PC-9 (cell line): ENCODE measurements around the gene SYMPK. TPM values are rescaled to one million over a fixed set of nuclear protein-coding genes. Genes with fewer than 3 reads are reported as not detected.

Source experiments
- BruUV-seq: library from RNA; stranded (reverse); fragments of 400-500 nt; replicated peaks from 2 replicates; lab custom pipeline; 2021; lab: Mats Ljungman, UMichigan
- CTCF ChIA-PET: fragments of 300-600 bp; sonication (Branson Sonifier 250); formaldehyde crosslinking; loops from one replicate; lab custom pipeline; 2022; ENCODE audit warnings: antibody characterized with exemption; lab: Charles Lee
- POLR2A ChIA-PET: fragments of 300-600 bp; sonication (Branson Sonifier 250); formaldehyde crosslinking; loops from one replicate; lab custom pipeline; 2022; ENCODE audit warnings: antibody characterized with exemption; ENCODE audit not compliant: unreplicated experiment; lab: Charles Lee
- DNase-seq, 2 experiments: peaks; one replicate each; pipeline versions ENCODE4 v3.0.0 to v3.0.0-alpha.2; 2015 to 2022; ENCODE audit warnings: mixed read lengths in 1 of 2
- H2AFZ ChIP-seq: fragments of 200-600 bp; sonication (generic); 2 replicates; pipeline ENCODE4 v1.8.1; 2017; ENCODE audit warnings: antibody characterized with exemption
- H3F3A ChIP-seq: fragments of 200-600 bp; sonication (generic); 2 replicates; pipeline ENCODE4 v1.8.1; 2017; ENCODE audit warnings: antibody characterized with exemption, mild to moderate bottlenecking, low read depth; ENCODE audit not compliant: insufficient read depth
- H3K27ac ChIP-seq: fragments of 200-600 bp; sonication (generic); 2 replicates; pipeline ENCODE4 v1.6.1; 2016; ENCODE audit warnings: mixed run types
- H3K27me3 ChIP-seq: fragments of 200-600 bp; sonication (generic); 2 replicates; pipeline ENCODE4 v1.6.1; 2016; ENCODE audit warnings: low read depth, mixed run types; ENCODE audit not compliant: insufficient read depth
- H3K36me3 ChIP-seq: fragments of 200-600 bp; sonication (generic); 2 replicates; pipeline ENCODE4 v1.6.1; 2016; ENCODE audit warnings: low read depth, mixed run types
- H3K4me1 ChIP-seq: fragments of 200-600 bp; sonication (generic); replicated peaks from 2 replicates; pipeline ENCODE4 v1.6.1; 2016; ENCODE audit warnings: mixed run types; ENCODE audit not compliant: insufficient read depth
- H3K4me2 ChIP-seq: fragments of 200-600 bp; sonication (generic); 2 replicates; pipeline ENCODE4 v1.6.1; 2017; ENCODE audit warnings: mixed run types
- H3K4me3 ChIP-seq: fragments of 200-600 bp; sonication (generic); 2 replicates; pipeline ENCODE4 v1.6.1; 2016; ENCODE audit warnings: mixed run types
- H3K79me2 ChIP-seq: fragments of 200-600 bp; sonication (generic); 2 replicates; pipeline ENCODE4 v1.6.1; 2017; ENCODE audit warnings: low read depth, mixed run types
- H3K9me2 ChIP-seq: fragments of 200-600 bp; sonication (generic); 2 replicates; pipeline ENCODE4 v1.8.1; 2017; ENCODE audit warnings: mild to moderate bottlenecking; ENCODE audit not compliant: insufficient read depth
- H3K9me3 ChIP-seq: fragments of 200-600 bp; sonication (generic); 2 replicates; pipeline ENCODE4 v1.8.1; 2016; ENCODE audit warnings: low read depth; ENCODE audit not compliant: insufficient read depth
- H4K20me1 ChIP-seq: fragments of 200-600 bp; sonication (generic); 2 replicates; pipeline ENCODE4 v1.8.1; 2017; ENCODE audit not compliant: insufficient read depth
- EZH2 ChIP-seq: fragments of 200-600 bp; sonication (generic); IDR thresholded peaks from 2 replicates; pipeline ENCODE4 v1.8.0; 2017; ENCODE audit warnings: antibody characterized with exemption, low read depth
- intact Hi-C: fragments of 100-400 bp; cut with micrococcal nuclease; formaldehyde crosslinking; loops from one replicate; pipeline ENCODE4 v1.10.0; 2022; ENCODE audit not compliant: unreplicated experiment
- total RNA-seq: library from RNA; stranded (reverse); gene quantifications from 2 replicates; pipeline ENCODE4 v1.2.3, GENCODE V29; 2021
- TF ChIP-seq, protein P1 (sequence below): fragments of 200-600 bp; sonication (generic); conservative IDR thresholded peaks from 2 replicates; pipeline ENCODE4 v1.6.1; 2017; ENCODE audit warnings: mixed run types, antibody characterized with exemption, mild to moderate bottlenecking, moderate library complexity

SYMPK gene
- total RNA-seq, 1 experiment from 2014 or later = 85.5 TPM

DNA sequence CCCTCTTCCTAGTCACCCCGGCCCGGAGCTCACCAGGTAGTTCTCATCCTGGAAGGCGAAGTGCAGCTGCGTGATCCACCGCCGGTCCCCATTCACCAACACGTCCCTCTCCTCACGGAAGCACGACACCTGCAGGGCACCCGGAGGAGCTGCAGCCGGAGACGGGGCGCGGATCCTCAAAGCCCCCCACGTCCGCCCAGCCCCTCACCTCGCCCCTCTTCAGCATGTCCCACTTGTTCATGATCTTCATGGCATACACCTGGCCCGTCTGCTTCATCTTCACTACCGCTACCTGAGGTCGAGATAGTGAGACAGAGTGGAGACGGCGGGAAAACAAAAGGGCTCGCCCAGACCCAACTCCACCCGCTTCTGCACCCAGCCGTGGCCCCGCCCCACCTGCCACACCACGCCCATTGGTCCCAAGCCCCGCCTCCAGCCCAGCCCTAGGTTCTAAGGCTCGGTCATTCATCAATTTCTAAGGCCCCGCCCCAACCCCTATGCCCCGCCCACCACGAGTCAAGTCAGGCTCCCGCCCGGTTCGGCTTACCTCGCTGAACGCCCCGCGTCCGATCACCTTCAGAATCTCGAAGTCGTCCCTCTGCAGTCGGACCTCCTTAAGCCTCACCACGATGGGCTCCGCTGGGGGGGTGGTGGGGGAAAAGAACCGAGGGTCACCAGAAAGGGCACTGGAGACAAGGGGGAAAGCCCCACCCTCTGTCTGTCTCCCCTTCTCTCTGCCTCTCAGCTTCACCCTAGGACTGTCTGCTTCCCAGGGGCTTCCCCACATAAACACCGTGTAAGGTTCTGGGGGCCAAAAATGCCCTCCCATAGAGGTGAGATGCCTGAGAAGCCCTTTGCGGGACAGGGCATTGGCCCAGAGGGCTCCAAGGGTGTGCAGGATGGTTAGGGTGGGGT, 83.5 kb downstream of the SYMPK start:
- H3K4me2 ChIP-seq = peak overlapping the region; percentile 81
- H2AFZ ChIP-seq = no peak overlapping the region
- POLR2A ChIA-PET = no interaction called here
- no TSS peak for BruUV-seq
- no peaks in the 10 kb centered on the region for H3K27me3 ChIP-seq
- H3K79me2 ChIP-seq = peaks cover 13% of the 10 kb centered on the region
- H3K36me3 ChIP-seq = peaks cover 27% of the 10 kb centered on the region
- DNase-seq = no peak
- peaks cover 9% of the 10 kb centered on the region for H4K20me1 ChIP-seq
- peaks cover 56% of the 10 kb centered on the region for H3F3A ChIP-seq
- TF ChIP-seq, protein P1, sequence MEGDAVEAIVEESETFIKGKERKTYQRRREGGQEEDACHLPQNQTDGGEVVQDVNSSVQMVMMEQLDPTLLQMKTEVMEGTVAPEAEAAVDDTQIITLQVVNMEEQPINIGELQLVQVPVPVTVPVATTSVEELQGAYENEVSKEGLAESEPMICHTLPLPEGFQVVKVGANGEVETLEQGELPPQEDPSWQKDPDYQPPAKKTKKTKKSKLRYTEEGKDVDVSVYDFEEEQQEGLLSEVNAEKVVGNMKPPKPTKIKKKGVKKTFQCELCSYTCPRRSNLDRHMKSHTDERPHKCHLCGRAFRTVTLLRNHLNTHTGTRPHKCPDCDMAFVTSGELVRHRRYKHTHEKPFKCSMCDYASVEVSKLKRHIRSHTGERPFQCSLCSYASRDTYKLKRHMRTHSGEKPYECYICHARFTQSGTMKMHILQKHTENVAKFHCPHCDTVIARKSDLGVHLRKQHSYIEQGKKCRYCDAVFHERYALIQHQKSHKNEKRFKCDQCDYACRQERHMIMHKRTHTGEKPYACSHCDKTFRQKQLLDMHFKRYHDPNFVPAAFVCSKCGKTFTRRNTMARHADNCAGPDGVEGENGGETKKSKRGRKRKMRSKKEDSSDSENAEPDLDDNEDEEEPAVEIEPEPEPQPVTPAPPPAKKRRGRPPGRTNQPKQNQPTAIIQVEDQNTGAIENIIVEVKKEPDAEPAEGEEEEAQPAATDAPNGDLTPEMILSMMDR = no peak
- TF ChIP-seq EZH2 = no peak
- CTCF ChIA-PET = no interaction called here
- H3K27ac ChIP-seq = peak overlapping the region; percentile 81; the same call in 1 of the 2 replicates
- no peak overlapping the region for H3K4me3 ChIP-seq
- no peaks in the 10 kb centered on the region for H3K9me2 ChIP-seq
- peaks cover 50% of the 10 kb centered on the region for H3K4me1 ChIP-seq
- intact Hi-C loops = no loop called here
- no peaks in the 10 kb centered on the region for H3K9me3 ChIP-seq

DNA sequence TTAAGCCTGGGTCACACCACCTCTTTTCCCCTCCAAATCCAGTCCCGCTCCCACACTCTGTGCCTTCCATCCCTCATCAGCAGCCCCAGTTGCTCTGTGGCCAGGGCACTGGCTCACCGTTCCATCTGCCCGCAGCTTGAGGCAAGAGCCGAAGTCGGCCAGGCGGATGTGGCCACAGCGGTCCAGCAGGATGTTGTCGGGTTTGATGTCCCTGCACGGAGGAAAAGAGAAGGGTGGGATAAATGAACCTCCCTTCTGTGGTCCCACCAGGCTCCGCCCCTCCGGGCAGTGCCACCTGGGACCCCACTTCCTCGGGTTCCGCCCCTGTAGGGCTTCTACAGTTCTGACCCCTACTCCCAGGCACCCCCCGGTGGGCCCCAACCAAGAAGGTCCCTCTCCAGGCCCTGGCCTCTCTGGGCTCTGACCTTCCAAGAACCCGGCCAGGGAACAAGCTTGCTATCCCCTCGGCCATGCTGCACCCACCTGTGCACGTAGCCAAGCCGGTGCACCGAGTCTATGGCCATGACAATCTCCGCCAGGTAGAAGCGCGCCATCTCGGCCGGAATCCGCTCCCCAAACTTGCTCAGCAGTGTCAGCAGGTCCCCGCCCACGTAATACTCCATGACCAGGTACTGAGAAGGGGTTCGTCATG, 84.8 kb downstream of the SYMPK start:
- Histone ChIP-seq H2AFZ (no peak overlapping the region), H3K9me2 (no peaks in the 10 kb centered on the region), H3K4me3 (no peak overlapping the region), H3F3A (peaks cover 57% of the 10 kb centered on the region), H3K27ac (no peak overlapping the region), H3K79me2 (peaks cover 13% of the 10 kb centered on the region), H3K27me3 (no peaks in the 10 kb centered on the region), H3K4me2 (no peak overlapping the region), H4K20me1 (peaks cover 9% of the 10 kb centered on the region), H3K4me1 (peaks cover 36% of the 10 kb centered on the region), H3K36me3 (peaks cover 29% of the 10 kb centered on the region), H3K9me3 (no peaks in the 10 kb centered on the region)
- TF ChIP-seq EZH2 = no peak
- no peak for DNase-seq
- no TSS peak for BruUV-seq
- ChIA-PET POLR2A (no interaction called here), CTCF (no interaction called here)
- intact Hi-C loops = no loop called here

DNA sequence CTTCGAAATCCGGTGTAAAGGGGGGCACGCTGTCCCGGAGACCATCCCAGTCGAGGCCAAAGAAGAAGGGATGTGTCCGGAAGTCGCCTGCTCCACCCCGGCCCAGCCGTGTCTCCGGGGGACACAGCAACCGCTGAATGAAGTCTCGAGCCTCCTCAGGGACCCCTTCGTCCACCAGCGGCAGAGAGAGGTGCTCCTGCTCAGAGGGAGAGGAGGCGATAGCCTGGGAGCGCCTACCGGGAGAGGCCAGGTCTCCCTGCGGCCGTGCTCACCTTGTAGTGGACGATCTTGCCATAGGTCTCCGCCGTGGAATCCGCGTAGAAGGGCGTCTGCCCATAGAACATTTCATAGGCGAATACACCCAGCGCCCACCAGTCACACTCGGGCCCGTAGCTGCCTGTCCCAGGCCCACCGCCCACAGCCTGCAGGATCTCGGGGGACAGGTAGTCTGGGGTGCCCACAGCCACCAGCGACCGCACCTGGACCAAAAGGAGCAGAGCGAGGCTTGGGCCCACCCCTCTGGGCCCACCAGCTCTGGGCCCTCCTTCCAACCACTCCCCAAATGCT, 85.5 kb downstream of the SYMPK start:
- no peak overlapping the region for H3K4me3 ChIP-seq
- H3K79me2 ChIP-seq = peaks cover 13% of the 10 kb centered on the region
- H3K27me3 ChIP-seq = no peaks in the 10 kb centered on the region
- H3K27ac ChIP-seq = no peak overlapping the region
- H3K4me2 ChIP-seq = no peak overlapping the region
- no peak overlapping the region for H2AFZ ChIP-seq
- no peak for DNase-seq
- CTCF ChIA-PET = no interaction called here
- peaks cover 30% of the 10 kb centered on the region for H3K4me1 ChIP-seq
- peaks cover 9% of the 10 kb centered on the region for H4K20me1 ChIP-seq
- intact Hi-C loops = no loop called here
- no peaks in the 10 kb centered on the region for H3K9me2 ChIP-seq
- BruUV-seq = no TSS peak
- no peak for TF ChIP-seq EZH2
- TF ChIP-seq, protein P1 = no peak
- peaks cover 30% of the 10 kb centered on the region for H3K36me3 ChIP-seq
- POLR2A ChIA-PET = no interaction called here
- H3F3A ChIP-seq = peaks cover 60% of the 10 kb centered on the region
- no peaks in the 10 kb centered on the region for H3K9me3 ChIP-seq
